Naive B cell (primary cell): Measurements from ENCODE around the gene GIGYF2. TPM values are rescaled to one million over a fixed set of nuclear protein-coding genes. Genes with fewer than 3 reads are reported as not detected.
"Not testable (repeated sequence)": the region's sequence is repeated elsewhere in the genome, so short reads cannot be mapped to it uniquely, and the experiment has no call there.

Source experiments
- ATAC-seq, 2 donors: fragments of 150-1000 bp; cut with Tn5 transposase; 2 replicates each; pipeline ENCODE4 v1.10.0; 2021; ENCODE audit warnings: low read depth in 2 of 2, mild to moderate bottlenecking in 2 of 2, moderate library complexity in 2 of 2
- DNase-seq: peaks from one replicate; pipeline ENCODE4 v3.0.0; 2022
- H3K27ac Mint-ChIP-seq, 6 donors: one replicate each; pipeline ENCODE4 v1.8.0; 2020 to 2022; ENCODE audit warnings: mild to moderate bottlenecking in 6 of 6, mixed read lengths in 6 of 6, moderate library complexity in 5 of 6, inconsistent platforms in 2 of 6
- H3K27me3 Mint-ChIP-seq, 3 donors: one replicate each; pipeline ENCODE4 v1.8.0; 2021 to 2022; ENCODE audit warnings: mixed read lengths in 3 of 3, mild to moderate bottlenecking in 1 of 3
- H3K36me3 Mint-ChIP-seq, 2 donors: one replicate each; pipeline ENCODE4 v1.8.0; 2020 to 2022; ENCODE audit warnings: mixed read lengths in 2 of 2, inconsistent platforms in 1 of 2, mild to moderate bottlenecking in 1 of 2
- H3K4me1 Mint-ChIP-seq, 3 donors: one replicate each; pipeline ENCODE4 v1.8.0; 2020 to 2022; ENCODE audit warnings: mixed read lengths in 3 of 3, inconsistent platforms in 1 of 3, mild to moderate bottlenecking in 1 of 3, moderate library complexity in 1 of 3
- H3K4me3 Mint-ChIP-seq, 8 donors: one replicate each; pipeline ENCODE4 v1.8.0; 2020 to 2022; ENCODE audit warnings: mild to moderate bottlenecking in 8 of 8, mixed read lengths in 8 of 8, moderate library complexity in 8 of 8, inconsistent platforms in 2 of 8
- H3K9me3 Mint-ChIP-seq, 7 donors: one replicate each; pipeline ENCODE4 v1.8.0; 2020 to 2022; ENCODE audit warnings: mixed read lengths in 7 of 7, mild to moderate bottlenecking in 5 of 7, inconsistent platforms in 2 of 7, moderate library complexity in 1 of 7
- polyA plus RNA-seq, 6 donors: library from polyadenylated mRNA; unstranded; fragments of 300-500 nt; fragmentation: Illumina TruSeq; gene quantifications; one replicate each; pipeline ENCODE4 v1.2.3, GENCODE V29; 2021; ENCODE audit warnings: low read depth in 6 of 6

Gene GIGYF2
- polyA plus RNA-seq, 6 donors from 2014 or later, result 9.6 to 33.6 (median 18.3) TPM

GRCh38 chr2:232893834-232894233, 196.7 kb downstream of the GIGYF2 start:
- no peaks in the 10 kb centered on the region for H3K9me3 Mint-ChIP-seq
- H3K4me3 Mint-ChIP-seq, result no peak overlapping the region
- peaks cover 12 to 39% (median 36%) of the 10 kb centered on the region in 3 donors for H3K27me3 Mint-ChIP-seq
- no peak overlapping the region for H3K27ac Mint-ChIP-seq
- peaks cover 6 to 8% (median 7%) of the 10 kb centered on the region in 3 donors for H3K4me1 Mint-ChIP-seq
- DNase-seq (no peak), ATAC-seq (no peak)
- H3K36me3 Mint-ChIP-seq, result no peaks in the 10 kb centered on the region

- no peaks in the 10 kb centered on the region for H3K36me3 Mint-ChIP-seq
- ATAC-seq (no peak), DNase-seq (no peak)
- H3K4me3 Mint-ChIP-seq, result no peak overlapping the region
- no peaks in the 10 kb centered on the region for H3K9me3 Mint-ChIP-seq
- peaks cover 6 to 8% (median 7%) of the 10 kb centered on the region in 3 donors for H3K4me1 Mint-ChIP-seq
- H3K27me3 Mint-ChIP-seq, result peaks cover 12 to 39% (median 35%) of the 10 kb centered on the region in 3 donors
- no peak overlapping the region for H3K27ac Mint-ChIP-seq
These were observed 197.1 kb downstream of the GIGYF2 start for GRCh38 chr2:232894251-232894650.

- Mint-ChIP-seq H3K27ac (peak overlapping the region in 1 of 6 donors; percentile 31), H3K27me3 (peaks cover 12 to 39% (median 30%) of the 10 kb centered on the region in 3 donors), H3K36me3 (no peaks in the 10 kb centered on the region), H3K4me1 (peaks cover 6 to 8% (median 7%) of the 10 kb centered on the region in 3 donors), H3K9me3 (no peaks in the 10 kb centered on the region), H3K4me3 (no peak overlapping the region)
- no peak for ATAC-seq
- no peak for DNase-seq
These were observed 197.6 kb downstream of the GIGYF2 start for GRCh38 chr2:232894746-232895145.

GRCh38 chr2:232896111-232896510, 199.0 kb downstream of the GIGYF2 start:
- no peak overlapping the region for H3K4me3 Mint-ChIP-seq
- H3K27ac Mint-ChIP-seq, result peak overlapping the region in 1 of 6 donors; percentile 62
- no peaks in the 10 kb centered on the region for H3K9me3 Mint-ChIP-seq

GRCh38 chr2:232896720-232897597, 199.8 kb downstream of the GIGYF2 start:
- Mint-ChIP-seq H3K4me3 (no peak overlapping the region), H3K9me3 (no peaks in the 10 kb centered on the region), H3K27me3 (peaks cover 6 to 19% (median 9%) of the 10 kb centered on the region in 3 donors), H3K27ac (no peak overlapping the region), H3K36me3 (no peaks in the 10 kb centered on the region), H3K4me1 (no peaks in the 10 kb centered on the region)
- ATAC-seq, result no peak
- no peak for DNase-seq

More at GRCh38 chr2:232896111-232896510, 199.0 kb downstream of the GIGYF2 start:
- Mint-ChIP-seq H3K36me3 (no peaks in the 10 kb centered on the region), H3K4me1 (peaks cover 0 to 1% (median 0%) of the 10 kb centered on the region in 3 donors), H3K27me3 (peaks cover 8 to 25% (median 16%) of the 10 kb centered on the region in 3 donors)
- ATAC-seq, result no peak
- DNase-seq, result no peak

- H3K36me3 Mint-ChIP-seq, result no peaks in the 10 kb centered on the region
- DNase-seq (no peak), ATAC-seq (no peak)
- H3K4me1 Mint-ChIP-seq, result no peaks in the 10 kb centered on the region
- no peaks in the 10 kb centered on the region for H3K9me3 Mint-ChIP-seq
- H3K4me3 Mint-ChIP-seq, result no peak overlapping the region
- no peak overlapping the region for H3K27ac Mint-ChIP-seq
- peaks cover 0 to 10% (median under 1%) of the 10 kb centered on the region in 3 donors for H3K27me3 Mint-ChIP-seq
These were observed 200.7 kb downstream of the GIGYF2 start for GRCh38 chr2:232897598-232898408.

GRCh38 chr2:232898592-232899543, 201.7 kb downstream of the GIGYF2 start:
- DNase-seq (no peak), ATAC-seq (no peak)
- Mint-ChIP-seq H3K36me3 (no peaks in the 10 kb centered on the region), H3K4me1 (no peaks in the 10 kb centered on the region), H3K9me3 (no peaks in the 10 kb centered on the region), H3K4me3 (no peak overlapping the region), H3K27ac (no peak overlapping the region), H3K27me3 (peaks cover 0 to 6% (median 0%) of the 10 kb centered on the region in 3 donors)

- Mint-ChIP-seq H3K4me1 (no peaks in the 10 kb centered on the region), H3K9me3 (no peaks in the 10 kb centered on the region), H3K27me3 (no peaks in the 10 kb centered on the region), H3K4me3 (no peak overlapping the region), H3K36me3 (no peaks in the 10 kb centered on the region), H3K27ac (no peak overlapping the region)
- ATAC-seq, result no peak
- DNase-seq, result no peak
These were observed 203.9 kb downstream of the GIGYF2 start for GRCh38 chr2:232900811-232901735.

GRCh38 chr2:232901736-232902578, 204.8 kb downstream of the GIGYF2 start:
- Mint-ChIP-seq H3K27me3 (no peaks in the 10 kb centered on the region), H3K4me3 (no peak overlapping the region), H3K27ac (no peak overlapping the region), H3K36me3 (no peaks in the 10 kb centered on the region), H3K4me1 (no peaks in the 10 kb centered on the region), H3K9me3 (no peaks in the 10 kb centered on the region)
- DNase-seq, result no peak
- ATAC-seq, result no peak

GRCh38 chr2:232903989-232904388, 206.9 kb downstream of the GIGYF2 start:
- DNase-seq (no peak), ATAC-seq (no peak)
- Mint-ChIP-seq H3K9me3 (no peaks in the 10 kb centered on the region), H3K4me3 (no peak overlapping the region), H3K27ac (peak overlapping the region in 1 of 6 donors; percentile 38), H3K27me3 (peaks cover 0 to 5% (median 0%) of the 10 kb centered on the region in 3 donors), H3K4me1 (no peaks in the 10 kb centered on the region), H3K36me3 (no peaks in the 10 kb centered on the region)

GRCh38 chr2:232906867-232907717, 210.0 kb downstream of the GIGYF2 start:
- not testable (repeated sequence) for DNase-seq, ATAC-seq, H3K36me3 Mint-ChIP-seq, H3K4me3 Mint-ChIP-seq, H3K4me1 Mint-ChIP-seq, H3K27ac Mint-ChIP-seq
- peaks cover 5 to 23% (median 20%) of the 10 kb centered on the region in 7 donors for H3K9me3 Mint-ChIP-seq
- peaks cover 12 to 31% (median 15%) of the 10 kb centered on the region in 3 donors for H3K27me3 Mint-ChIP-seq
